Measurements from ENCODE around the gene XRN1. TPM values are rescaled to one million over a fixed set of nuclear protein-coding genes. Genes with fewer than 3 reads are reported as not detected.

The XRN1 gene
- total and polyA plus RNA-seq, 5 donors: 4.6 to 27.5 (median 22.6) TPM

DNA sequence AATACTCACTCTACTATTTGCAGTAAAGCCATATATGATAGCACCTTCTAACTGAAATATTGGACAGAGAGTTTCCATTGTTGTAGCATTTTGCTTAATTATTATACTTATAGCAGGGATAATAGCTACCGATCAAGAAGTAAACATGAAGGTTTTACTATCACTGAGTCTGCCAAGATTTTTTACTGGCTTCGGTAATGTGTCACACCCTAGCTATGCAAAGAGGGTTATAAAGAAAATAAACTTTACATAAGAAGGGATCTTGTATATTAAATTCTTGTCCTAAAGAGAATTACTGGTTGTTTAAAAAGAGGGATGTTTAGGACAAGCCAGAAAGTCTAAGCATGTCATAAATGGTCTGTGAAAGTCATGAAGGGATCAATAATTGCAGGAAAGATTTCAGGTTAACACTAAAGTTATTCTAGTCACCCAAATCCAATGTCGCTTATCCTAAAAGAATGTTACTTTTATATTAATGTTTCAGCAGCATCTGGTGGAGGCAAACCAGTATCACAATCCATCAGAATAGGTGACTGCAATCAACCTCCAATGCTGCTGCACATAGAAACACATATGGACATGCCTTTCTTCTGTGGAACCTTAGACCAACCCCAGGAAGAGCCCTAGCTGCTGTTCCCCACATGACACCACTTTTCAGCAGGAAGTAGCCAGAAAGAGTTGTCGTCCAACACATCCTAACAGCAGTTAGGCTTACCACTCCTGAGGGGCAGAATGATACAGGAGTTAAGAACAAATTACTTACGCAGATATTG, 159.8 kb downstream of the XRN1 start:
- Histone ChIP-seq H3K4me3 (ENCODE audit: low read length) (no peak overlapping the region), H3K9me3 (ENCODE audit: control insufficient read depth, low read length) (peaks cover 3% of the 10 kb centered on the region), H3K27ac (ENCODE audit: low read length) (no peak overlapping the region), H3K4me1 (ENCODE audit: control insufficient read depth, insufficient read depth, low read length) (no peaks in the 10 kb centered on the region), H3K27me3 (ENCODE audit: control insufficient read depth, insufficient read depth) (no peaks in the 10 kb centered on the region)
- intact Hi-C loops (cut with DNase I): no loop called here
- ATAC-seq (no peak), DNase-seq (no peak)
- WGBS: 97% methylated on average over 5 of the region's 5 CpGs

DNA sequence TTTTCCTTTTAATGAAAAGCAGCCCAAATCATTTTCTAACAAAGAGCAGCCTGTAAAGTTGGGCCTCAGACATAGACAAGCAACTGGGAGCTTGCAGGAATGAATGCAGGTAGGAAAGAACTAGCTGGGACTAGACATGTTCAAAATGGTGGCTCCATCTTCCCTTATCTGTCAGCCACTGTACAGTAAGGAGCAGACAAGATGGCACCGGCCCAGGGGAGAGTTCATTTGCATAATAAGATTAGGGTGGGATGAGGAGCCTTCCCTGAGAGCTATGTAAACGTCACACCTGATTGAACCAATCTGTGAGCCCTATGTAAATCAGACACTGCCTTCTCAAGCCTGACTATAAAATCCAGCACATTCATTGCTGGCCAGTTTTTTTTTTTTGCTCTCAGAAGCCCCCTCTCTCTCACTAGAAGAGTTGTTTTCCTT, 162.7 kb downstream of the XRN1 start:
- intact Hi-C loops (cut with DNase I): no loop called here
- no peaks in the 10 kb centered on the region for H3K27me3 ChIP-seq (ENCODE audit: control insufficient read depth, insufficient read depth)
- H3K4me3 ChIP-seq (ENCODE audit: low read length): no peak overlapping the region
- peaks cover 3% of the 10 kb centered on the region for H3K9me3 ChIP-seq (ENCODE audit: control insufficient read depth, low read length)
- DNase-seq (no peak), ATAC-seq (no peak)
- WGBS: 56% methylated on average over 2 of the region's 2 CpGs
- H3K27ac ChIP-seq (ENCODE audit: low read length): no peak overlapping the region
- no peaks in the 10 kb centered on the region for H3K4me1 ChIP-seq (ENCODE audit: control insufficient read depth, insufficient read depth, low read length)

DNA sequence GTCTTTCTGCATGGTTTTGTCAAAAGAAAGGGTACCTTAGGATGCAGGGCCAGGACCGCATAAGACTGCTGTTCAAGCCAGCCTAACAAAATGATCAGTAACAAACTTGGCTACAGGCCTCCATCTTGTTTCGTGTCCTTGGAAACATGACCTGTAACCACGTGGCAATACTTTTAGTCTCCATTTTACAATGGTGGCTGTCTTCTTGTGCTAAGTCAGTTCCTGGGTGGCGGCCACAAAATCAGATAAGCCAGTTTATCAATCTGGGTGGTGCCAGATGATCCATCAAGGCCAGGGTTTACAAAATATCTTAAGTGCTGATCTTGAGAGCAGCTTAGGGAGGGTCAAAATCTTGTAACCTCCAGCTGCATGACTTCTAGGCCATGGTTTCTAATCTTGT, 165.3 kb downstream of the XRN1 start:
- Histone ChIP-seq H3K27me3 (ENCODE audit: control insufficient read depth, insufficient read depth) (no peaks in the 10 kb centered on the region), H3K27ac (ENCODE audit: low read length) (no peak overlapping the region), H3K9me3 (ENCODE audit: control insufficient read depth, low read length) (no peaks in the 10 kb centered on the region), H3K4me1 (ENCODE audit: control insufficient read depth, insufficient read depth, low read length) (no peaks in the 10 kb centered on the region), H3K4me3 (ENCODE audit: low read length) (no peak overlapping the region)
- WGBS: 83% methylated on average over 4 of the region's 4 CpGs
- ATAC-seq (no peak), DNase-seq (no peak)
- intact Hi-C loops (cut with DNase I): no loop called here

DNA sequence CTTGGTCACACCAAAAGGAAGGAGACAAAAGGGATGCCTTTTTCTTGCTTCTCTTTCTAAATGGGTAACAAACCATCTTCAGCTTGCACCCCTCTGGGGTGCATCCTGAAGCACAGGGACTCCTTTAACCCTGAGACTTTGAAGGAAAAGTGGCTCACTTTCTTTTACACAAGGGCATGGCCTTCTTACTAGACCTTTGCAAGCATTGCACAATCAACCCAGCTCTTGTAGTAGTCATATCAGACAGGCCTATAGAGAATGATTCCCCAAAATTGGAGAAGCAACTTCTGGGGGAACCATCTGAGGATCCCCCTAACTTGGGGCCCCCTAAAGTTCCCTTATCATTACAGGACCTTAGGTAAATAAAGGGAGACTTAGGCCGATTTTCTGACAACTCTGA, 166.4 kb downstream of the XRN1 start:
- Histone ChIP-seq H3K27me3 (ENCODE audit: control insufficient read depth, insufficient read depth) (no peaks in the 10 kb centered on the region), H3K4me3 (ENCODE audit: low read length) (no peak overlapping the region), H3K27ac (ENCODE audit: low read length) (no peak overlapping the region), H3K9me3 (ENCODE audit: control insufficient read depth, low read length) (no peaks in the 10 kb centered on the region), H3K4me1 (ENCODE audit: control insufficient read depth, insufficient read depth, low read length) (no peaks in the 10 kb centered on the region)
- 83% methylated on average over 1 of the region's 1 CpG for WGBS
- no peak for DNase-seq
- intact Hi-C loops (cut with DNase I): no loop called here
- no peak for ATAC-seq

DNA sequence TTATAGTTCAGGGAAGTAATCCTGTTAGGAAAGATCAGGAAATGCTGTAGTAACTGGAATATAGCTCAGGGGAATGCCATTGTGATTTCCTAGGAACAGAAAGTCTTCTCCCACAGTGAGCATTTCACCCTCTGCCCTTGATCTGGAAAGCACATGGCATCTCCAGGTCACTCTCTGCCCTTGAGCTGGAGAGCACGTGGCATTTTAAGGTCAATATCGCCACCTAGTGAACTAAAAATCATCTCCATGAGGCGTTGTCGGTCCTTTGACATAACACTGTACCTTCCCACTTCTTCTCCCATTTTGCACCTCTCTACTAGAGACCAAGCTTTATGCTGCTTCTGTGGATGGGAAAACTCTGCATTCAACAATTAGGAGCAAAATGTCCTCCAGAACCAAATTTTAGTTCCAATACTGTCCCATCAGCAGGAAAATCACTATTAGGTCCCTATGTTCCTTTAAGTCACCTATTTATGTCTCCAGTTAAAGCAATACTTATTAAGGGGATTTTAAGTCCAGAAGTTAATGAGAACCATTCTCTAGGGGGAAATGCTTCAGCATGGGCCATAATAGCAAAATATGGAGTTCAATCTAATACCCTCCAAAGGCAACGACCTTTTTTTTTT, 167.8 kb downstream of the XRN1 start:
- no peak overlapping the region for H3K27ac ChIP-seq (ENCODE audit: low read length)
- WGBS: 16% methylated on average over 5 of the region's 5 CpGs
- intact Hi-C loops (cut with DNase I): loop anchor here (2.0 to 10.0 kb wide), 4 partner anchors 153 to 158 kb away; no protein-coding TSS in a partner anchor
- H3K4me1 ChIP-seq (ENCODE audit: control insufficient read depth, insufficient read depth, low read length): no peaks in the 10 kb centered on the region
- DNase-seq: peak in 2 of 3 donors; percentile 25 to 46
- no peaks in the 10 kb centered on the region for H3K27me3 ChIP-seq (ENCODE audit: control insufficient read depth, insufficient read depth)
- H3K4me3 ChIP-seq (ENCODE audit: low read length): no peak overlapping the region
- no peaks in the 10 kb centered on the region for H3K9me3 ChIP-seq (ENCODE audit: control insufficient read depth, low read length)
- peak; percentile 81 to 88 for ATAC-seq

DNA sequence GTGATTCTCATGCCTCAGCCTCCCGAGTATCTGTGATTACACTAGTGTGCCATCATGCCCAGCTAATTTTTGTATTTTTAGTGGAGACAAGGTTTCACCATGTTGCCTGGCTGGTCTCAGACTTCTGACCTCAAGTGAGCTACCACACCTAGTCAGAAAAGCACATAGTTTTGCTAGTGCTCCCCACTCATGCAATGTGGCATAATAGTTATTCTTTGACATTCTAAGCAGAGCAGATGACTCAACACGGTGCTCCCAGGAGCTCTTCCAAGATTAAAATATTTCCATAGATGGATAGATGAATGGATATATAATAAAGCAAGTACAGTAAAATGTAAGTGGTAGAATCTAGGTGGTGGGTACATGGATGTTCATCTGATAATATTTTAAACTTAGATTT, 169.4 kb downstream of the XRN1 start:
- 78% methylated on average over 2 of the region's 2 CpGs for WGBS
- Histone ChIP-seq H3K27me3 (ENCODE audit: control insufficient read depth, insufficient read depth) (no peaks in the 10 kb centered on the region), H3K4me1 (ENCODE audit: control insufficient read depth, insufficient read depth, low read length) (no peaks in the 10 kb centered on the region), H3K9me3 (ENCODE audit: control insufficient read depth, low read length) (no peaks in the 10 kb centered on the region), H3K27ac (ENCODE audit: low read length) (no peak overlapping the region), H3K4me3 (ENCODE audit: low read length) (no peak overlapping the region)
- no peak for DNase-seq
- intact Hi-C loops (cut with DNase I): loop anchor here (2.0 to 10.0 kb wide), 4 partner anchors 151 to 156 kb away; no protein-coding TSS in a partner anchor
- ATAC-seq: no peak

DNA sequence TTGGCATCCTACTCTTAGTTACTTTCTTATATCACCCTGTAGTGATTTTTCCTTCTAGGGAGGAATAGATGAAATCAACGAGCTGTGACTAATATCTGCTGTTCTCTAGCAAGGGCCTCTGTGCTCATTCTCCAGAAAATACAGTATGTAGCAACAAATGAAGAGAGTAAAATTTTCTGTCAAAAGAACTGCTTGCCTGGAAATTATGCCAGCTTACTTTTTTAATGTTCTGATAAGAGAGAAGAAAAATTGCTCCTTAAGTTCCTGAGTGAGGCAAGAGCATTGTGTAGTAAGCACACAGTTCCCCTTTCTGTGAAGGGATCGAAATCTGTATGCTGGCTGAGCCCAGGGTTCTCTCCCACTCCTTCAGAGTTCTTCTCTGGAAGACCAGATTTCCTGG, 171.1 kb downstream of the XRN1 start:
- peak in 1 of 3 donors; percentile 19 for DNase-seq
- WGBS: 50% methylated on average over 2 of the region's 2 CpGs

DNA sequence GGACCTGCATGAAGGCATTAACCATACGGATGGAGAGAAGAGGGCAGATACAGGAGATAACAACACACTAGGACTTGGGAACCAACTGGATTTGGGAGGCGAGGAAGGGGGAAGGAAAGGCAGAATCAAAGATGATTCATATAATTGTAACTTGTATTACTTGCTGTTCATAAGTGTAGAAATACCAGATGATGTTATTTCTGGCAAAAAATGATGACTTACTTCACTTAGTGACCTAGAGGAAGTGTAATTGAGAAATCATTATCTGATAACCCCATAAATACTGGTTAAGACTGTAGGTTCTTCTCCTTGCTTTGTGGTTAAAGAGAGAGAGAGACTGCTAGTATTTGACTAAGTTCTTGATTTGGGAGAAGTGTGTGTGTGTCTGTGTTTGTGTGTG, 172.0 kb downstream of the XRN1 start:
- intact Hi-C loops (cut with DNase I): loop anchor here in 3 of 4 donors (5.0 to 10.0 kb wide), 3 partner anchors 149 to 154 kb away; no protein-coding TSS in a partner anchor
- Histone ChIP-seq H3K4me3 (ENCODE audit: low read length) (no peak overlapping the region), H3K27ac (ENCODE audit: low read length) (no peak overlapping the region), H3K27me3 (ENCODE audit: control insufficient read depth, insufficient read depth) (no peaks in the 10 kb centered on the region), H3K4me1 (ENCODE audit: control insufficient read depth, insufficient read depth, low read length) (no peaks in the 10 kb centered on the region), H3K9me3 (ENCODE audit: control insufficient read depth, low read length) (no peaks in the 10 kb centered on the region)
- peak; percentile 63 to 76 for ATAC-seq
- 35% methylated on average over 2 of the region's 2 CpGs for WGBS
- no peak for DNase-seq

More for the DNA sequence above, 171.1 kb downstream of the XRN1 start:
- Histone ChIP-seq H3K9me3 (ENCODE audit: control insufficient read depth, low read length) (no peaks in the 10 kb centered on the region), H3K4me1 (ENCODE audit: control insufficient read depth, insufficient read depth, low read length) (no peaks in the 10 kb centered on the region), H3K4me3 (ENCODE audit: low read length) (no peak overlapping the region), H3K27me3 (ENCODE audit: control insufficient read depth, insufficient read depth) (no peaks in the 10 kb centered on the region), H3K27ac (ENCODE audit: low read length) (no peak overlapping the region)
- intact Hi-C loops (cut with DNase I): loop anchor here in 3 of 4 donors (5.0 to 10.0 kb wide), 3 partner anchors 149 to 154 kb away; no protein-coding TSS in a partner anchor
- ATAC-seq: peak; percentile 62 to 77

DNA sequence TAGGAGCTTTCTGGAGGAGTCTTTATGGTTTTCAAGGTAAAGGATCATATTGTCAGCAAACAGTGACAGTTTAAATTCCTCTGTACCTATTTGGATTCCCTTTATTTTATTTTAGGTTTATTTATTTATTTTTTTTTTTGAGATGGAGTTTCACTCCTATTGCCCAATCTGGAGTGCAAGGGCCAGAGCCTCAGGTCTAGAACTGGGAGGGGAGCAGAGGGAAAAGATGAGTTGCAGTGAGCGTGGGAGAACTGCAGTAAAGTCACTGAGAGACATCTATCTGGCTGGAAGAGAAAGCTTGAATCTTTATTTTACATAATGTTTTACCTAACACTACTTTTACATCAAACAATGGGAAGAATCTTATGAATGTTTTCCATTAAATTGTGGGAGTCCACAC, 172.9 kb downstream of the XRN1 start:
- H3K27me3 ChIP-seq (ENCODE audit: control insufficient read depth, insufficient read depth): no peaks in the 10 kb centered on the region
- ATAC-seq (no peak), DNase-seq (no peak)
- no peak overlapping the region for H3K4me3 ChIP-seq (ENCODE audit: low read length)
- no peak overlapping the region for H3K27ac ChIP-seq (ENCODE audit: low read length)
- no peaks in the 10 kb centered on the region for H3K4me1 ChIP-seq (ENCODE audit: control insufficient read depth, insufficient read depth, low read length)
- WGBS: 91% methylated on average over 1 of the region's 1 CpG
- intact Hi-C loops (cut with DNase I): loop anchor here in 3 of 4 donors (5.0 to 10.0 kb wide), 3 partner anchors 148 to 153 kb away; no protein-coding TSS in a partner anchor
- H3K9me3 ChIP-seq (ENCODE audit: control insufficient read depth, low read length): no peaks in the 10 kb centered on the region

DNA sequence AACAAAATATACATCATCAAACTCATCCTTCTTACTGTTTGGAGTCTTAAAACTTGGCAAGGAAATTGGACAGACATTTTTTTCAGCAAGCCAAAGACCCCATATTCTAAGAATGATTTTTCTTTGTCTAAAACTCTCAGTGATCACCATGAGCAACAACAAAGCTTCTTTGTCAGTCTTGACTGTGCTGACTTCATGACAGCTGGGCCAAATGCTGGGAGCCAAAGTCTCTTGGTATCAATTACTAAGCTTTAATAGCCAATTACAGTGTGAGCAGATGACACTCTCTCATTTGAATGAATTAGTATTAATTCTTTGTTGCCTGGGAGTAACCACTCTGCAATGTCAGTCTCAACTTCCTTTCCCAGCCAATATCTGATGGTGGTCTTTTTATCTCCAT, 174.3 kb downstream of the XRN1 start:
- H3K4me1 ChIP-seq (ENCODE audit: control insufficient read depth, insufficient read depth, low read length): no peaks in the 10 kb centered on the region
- H3K9me3 ChIP-seq (ENCODE audit: control insufficient read depth, low read length): no peaks in the 10 kb centered on the region
- intact Hi-C loops (cut with DNase I): loop anchor here in 1 of 4 donors (10.0 kb wide), 1 partner anchor 149 kb away; no protein-coding TSS in a partner anchor
- no peak for ATAC-seq
- H3K27ac ChIP-seq (ENCODE audit: low read length): no peak overlapping the region
- H3K27me3 ChIP-seq (ENCODE audit: control insufficient read depth, insufficient read depth): no peaks in the 10 kb centered on the region
- no peak for DNase-seq
- H3K4me3 ChIP-seq (ENCODE audit: low read length): no peak overlapping the region

DNA sequence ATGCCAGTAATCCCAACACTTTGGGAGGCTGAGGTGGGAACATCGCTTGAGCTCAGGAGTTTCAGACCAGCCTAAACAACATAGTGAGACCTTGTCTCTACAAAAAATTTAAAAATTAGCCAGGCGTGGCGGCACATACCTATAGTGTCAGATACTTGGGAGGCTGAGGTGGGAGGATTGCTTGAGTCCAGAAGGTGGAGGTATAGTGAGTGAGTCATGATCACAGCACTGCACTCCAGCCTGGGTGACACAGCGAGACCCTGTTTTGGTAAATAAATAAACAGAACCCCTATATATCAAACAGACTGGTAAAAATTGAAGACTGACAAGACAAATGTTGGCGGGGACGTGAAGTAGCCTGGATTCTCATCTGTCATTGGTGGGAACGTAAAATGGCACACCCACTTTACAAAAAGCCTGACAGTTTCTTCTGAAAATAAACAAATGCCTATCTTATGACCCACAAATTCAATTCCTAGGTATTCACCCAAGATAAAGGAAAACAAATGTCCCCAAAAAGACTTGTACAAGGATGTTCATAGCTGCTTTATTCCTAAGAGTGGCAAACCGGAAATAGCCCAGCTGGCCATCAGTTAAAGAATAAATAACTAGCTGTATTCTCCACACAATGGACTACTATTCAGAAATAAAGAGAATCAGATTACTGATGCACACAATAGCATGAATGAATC, 175.5 kb downstream of the XRN1 start:
- no peaks in the 10 kb centered on the region for H3K4me1 ChIP-seq (ENCODE audit: control insufficient read depth, insufficient read depth, low read length)
- DNase-seq (no peak), ATAC-seq (no peak)
- no peaks in the 10 kb centered on the region for H3K9me3 ChIP-seq (ENCODE audit: control insufficient read depth, low read length)
- no peaks in the 10 kb centered on the region for H3K27me3 ChIP-seq (ENCODE audit: control insufficient read depth, insufficient read depth)
- WGBS: 87% methylated on average over 8 of the region's 8 CpGs
- H3K4me3 ChIP-seq (ENCODE audit: low read length): no peak overlapping the region
- H3K27ac ChIP-seq (ENCODE audit: low read length): no peak overlapping the region
- intact Hi-C loops (cut with DNase I): loop anchor here in 1 of 4 donors (10.0 kb wide), 1 partner anchor 148 kb away; no protein-coding TSS in a partner anchor
